Transverse colon (tissue), 4 donors: Measurements from ENCODE around the gene RNPS1. TPM values are rescaled to one million over a fixed set of nuclear protein-coding genes. Genes with fewer than 3 reads are reported as not detected.

Source experiments
- DNase-seq: peaks from one replicate; pipeline ENCODE4 v3.0.0-alpha.2; 2019
- H3K27ac ChIP-seq, 4 donors: fragments of 200-600 bp; sonication (generic); 2 replicates each; pipeline ENCODE4 v1.5.1; 2016 to 2018; ENCODE audit warnings: inconsistent platforms in 4 of 4
- H3K27me3 ChIP-seq: fragments of 200-600 bp; sonication (generic); 2 replicates; pipeline ENCODE4 v1.5.1; 2017; ENCODE audit warnings: inconsistent platforms
- H3K36me3 ChIP-seq, 4 donors: fragments of 200-600 bp; sonication (generic); 2 replicates each; pipeline ENCODE4 v1.5.1; 2017 to 2019; ENCODE audit warnings: inconsistent platforms in 4 of 4
- H3K4me1 ChIP-seq, 4 donors: fragments of 200-600 bp; sonication (generic); 2 replicates each; pipeline ENCODE4 v1.5.1; 2017 to 2020; ENCODE audit warnings: inconsistent platforms in 4 of 4
- H3K4me3 ChIP-seq, 4 donors: fragments of 200-600 bp; sonication (generic); 1 replicate in 1 of 4; 2 replicates in 3 of 4; pipeline versions ENCODE4 v1.5.1 to v1.6.1; 2017 to 2019; ENCODE audit warnings: inconsistent platforms in 4 of 4
- H3K9me3 ChIP-seq, 2 donors: fragments of 200-600 bp; sonication (generic); 2 replicates each; pipeline ENCODE4 v1.5.1; 2017 to 2019; ENCODE audit warnings: inconsistent platforms in 2 of 2
- CTCF ChIP-seq, 5 experiments: fragments of 200-600 bp in 3 of 5; fragments of 450-650 bp in 2 of 5; sonication (generic) in 3 of 5; IDR thresholded peaks; 1 replicate in 2 of 5; 2 replicates in 3 of 5; pipeline ENCODE4 v1.5.1; 2016 to 2017; ENCODE audit warnings: antibody characterized with exemption in 5 of 5, inconsistent platforms in 3 of 5, mild to moderate bottlenecking in 2 of 5, moderate library complexity in 1 of 5
- EP300 ChIP-seq: sonication (generic); formaldehyde crosslinking; IDR thresholded peaks from one replicate; pipeline ENCODE4 v1.6.1; 2017; ENCODE audit warnings: antibody characterized with exemption, low read depth
- POLR2A ChIP-seq: fragments of 450-650 bp; IDR thresholded peaks from one replicate; pipeline ENCODE4 v1.6.1; 2016; ENCODE audit warnings: antibody characterized with exemption, mild to moderate bottlenecking, moderate library complexity
- POLR2AphosphoS5 ChIP-seq, 3 donors: sonication (generic); formaldehyde crosslinking; IDR thresholded peaks; one replicate each; pipeline ENCODE4 v1.6.1; 2016; ENCODE audit warnings: antibody characterized with exemption in 3 of 3
- WGBS, 2 donors: methylation state at CpG; one replicate each; pipeline ENCODE4 v1.1.5; 2018; ENCODE audit warnings: low coverage in 1 of 2; 5-methylcytosine and 5-hydroxymethylcytosine counted together
- in situ Hi-C, 4 donors: fragments of 200-750 bp; cut with MboI; loops; one replicate each; pipeline versions ENCODE4 v1.15.0 to v1.15.1; 2017; ENCODE audit warnings: low sequenced_read_pairs in 3 of 4, low pct_ligation_motif_present in 1 of 4, low pct_unique_long_range_greater_than_20kb in 1 of 4
- intact Hi-C: fragments of 100-400 bp; cut with DNase I; formaldehyde crosslinking; loops from one replicate; pipeline ENCODE4 v1.15.1; 2023; ENCODE audit warnings: low total_unique reads
- total RNA-seq, 4 donors: library from RNA; depleted of rRNA; stranded (reverse); fragments of >200 nt; gene quantifications; one replicate each; pipeline ENCODE4 v1.1.0, GENCODE V29; 2016

The RNPS1 gene
- total RNA-seq, 4 donors from 2014 or later, result 110 to 153 (median 126) TPM

GRCh38 chr16:2235695-2236336 is 32.1 kb downstream of the RNPS1 start:
- 64% methylated on average over 19 of the region's 19 CpGs; no CpG with 5 or more reads in 1 of the 2 donors for WGBS, 2 donors
- Histone ChIP-seq H3K9me3 (no peaks in the 10 kb centered on the region), H3K4me3 (no peak overlapping the region), H3K27ac (no peak overlapping the region), H3K36me3 (peaks cover 0 to 42% (median 9%) of the 10 kb centered on the region in 4 donors), H3K4me1 (peaks cover 13 to 38% (median 23%) of the 10 kb centered on the region in 4 donors), H3K27me3 (peaks cover 36% of the 10 kb centered on the region)
- DNase-seq, result no peak
- in situ Hi-C loops, result no loop called here
- TF ChIP-seq EP300, result no peak
- TF ChIP-seq POLR2AphosphoS5 (IDR thresholded peaks at IDR 0.05), result no peak
- TF ChIP-seq POLR2A, result no peak
- no peak for TF ChIP-seq CTCF (IDR thresholded peaks at IDR 0.05)
- intact Hi-C loops, result loop anchor here (10.0 kb wide), 1 partner anchor 231 kb away; the partner anchor contains the start of gene ZNF598

- H3K27ac ChIP-seq, result no peak overlapping the region
- peaks cover 36% of the 10 kb centered on the region for H3K27me3 ChIP-seq
- peaks cover 13 to 38% (median 23%) of the 10 kb centered on the region in 4 donors for H3K4me1 ChIP-seq
- H3K36me3 ChIP-seq, result peaks cover 0 to 42% (median 9%) of the 10 kb centered on the region in 4 donors
- TF ChIP-seq POLR2A (no peak), CTCF (IDR thresholded peaks at IDR 0.05) (no peak)
- in situ Hi-C loops (no loop called here), intact Hi-C loops (loop anchor here (10.0 kb wide), 1 partner anchor 230 kb away; the partner anchor contains the start of gene ZNF598)
- WGBS, 2 donors, result 89% methylated on average over 10 of the region's 28 CpGs; no CpG with 5 or more reads in 1 of the 2 donors
- H3K4me3 ChIP-seq, result no peak overlapping the region
- no peaks in the 10 kb centered on the region for H3K9me3 ChIP-seq
- no peak for DNase-seq
These were observed 32.7 kb downstream of the RNPS1 start for GRCh38 chr16:2235234-2235651.

GRCh38 chr16:2234813-2235170 is 33.1 kb downstream of the RNPS1 start:
- DNase-seq, result no peak
- peaks cover 0 to 44% (median 10%) of the 10 kb centered on the region in 4 donors for H3K36me3 ChIP-seq
- TF ChIP-seq CTCF (IDR thresholded peaks at IDR 0.05) (no peak), POLR2A (no peak), EP300 (no peak), POLR2AphosphoS5 (IDR thresholded peaks at IDR 0.05) (no peak)
- intact Hi-C loops, result loop anchor here (10.0 kb wide), 1 partner anchor 230 kb away; the partner anchor contains the start of gene ZNF598
- 86% methylated on average over 11 of the region's 18 CpGs; no CpG with 5 or more reads in 1 of the 2 donors for WGBS, 2 donors
- H3K4me1 ChIP-seq, result peaks cover 13 to 38% (median 23%) of the 10 kb centered on the region in 4 donors
- peaks cover 36% of the 10 kb centered on the region for H3K27me3 ChIP-seq
- H3K27ac ChIP-seq, result no peak overlapping the region
- H3K4me3 ChIP-seq, result no peak overlapping the region
- in situ Hi-C loops, result no loop called here
- H3K9me3 ChIP-seq, result no peaks in the 10 kb centered on the region

GRCh38 chr16:2233872-2234812 is 33.8 kb downstream of the RNPS1 start:
- peaks cover 13 to 38% (median 23%) of the 10 kb centered on the region in 4 donors for H3K4me1 ChIP-seq
- DNase-seq, result no peak
- peaks cover 36% of the 10 kb centered on the region for H3K27me3 ChIP-seq
- peaks cover 0 to 51% (median 13%) of the 10 kb centered on the region in 4 donors for H3K36me3 ChIP-seq
- in situ Hi-C loops, result no loop called here
- WGBS, 2 donors, result 84% methylated on average over 47 of the region's 51 CpGs; no CpG with 5 or more reads in 1 of the 2 donors
- H3K27ac ChIP-seq, result no peak overlapping the region
- intact Hi-C loops, result loop anchor here (10.0 kb wide), 1 partner anchor 229 kb away; the partner anchor contains the start of gene ZNF598
- TF ChIP-seq POLR2AphosphoS5 (IDR thresholded peaks at IDR 0.05) (no peak), CTCF (IDR thresholded peaks at IDR 0.05) (no peak), EP300 (no peak), POLR2A (no peak)
- no peak overlapping the region for H3K4me3 ChIP-seq
- H3K9me3 ChIP-seq, result no peaks in the 10 kb centered on the region
